ENCODE results near the gene PGAP1. TPM values are rescaled to one million over a fixed set of nuclear protein-coding genes. Genes with fewer than 3 reads are reported as not detected.

The PGAP1 gene
- total and polyA plus RNA-seq, 2 of the 8 experiments (the other 6 are each of a cell fraction or from before 2014, with no cell fraction given): 8.3 to 24.1 TPM

DNA sequence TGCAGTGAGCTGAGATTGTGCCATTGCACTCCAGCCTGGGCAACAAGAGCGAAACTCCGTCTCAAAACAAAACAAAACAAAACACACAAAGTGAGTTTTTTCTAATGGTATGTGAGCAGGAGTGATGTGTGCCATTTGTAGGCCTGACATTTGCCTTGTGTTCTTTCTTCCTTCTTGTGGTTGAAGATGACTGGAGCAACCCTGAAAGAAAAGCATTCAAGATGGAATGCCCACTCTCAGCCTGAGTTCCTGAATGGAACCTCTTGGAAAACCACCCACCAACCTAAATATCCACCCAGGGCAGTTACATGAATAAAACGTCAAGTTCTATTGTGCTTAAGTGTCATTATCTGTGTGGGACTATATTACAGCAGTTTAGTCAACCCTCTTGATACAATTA is 26.5 kb downstream of the PGAP1 start:
- POLR2A ChIA-PET (ENCODE audit: partially characterized antibody): no interaction called here
- Histone ChIP-seq H3K79me1 (ENCODE audit: low read depth, low read length) (no peaks in the 10 kb centered on the region), H3K36me3 (ENCODE audit: control insufficient read depth in 2 of 4, insufficient read depth in 4 of 4, low read length in 3 of 4) (peaks cover 0 to 40% (median 15%) of the 10 kb centered on the region in 4 experiments), H3K18ac (ENCODE audit: extremely low read depth, low read length) (no peak overlapping the region), H2AK5ac (ENCODE audit: low read depth, low read length) (no peak overlapping the region), H3K4ac (replicated peaks; ENCODE audit: insufficient read length, low read depth, low read length) (no peak overlapping the region), H2BK20ac (ENCODE audit: low read length) (no peak overlapping the region), H3K9ac (replicated peaks in 1 of 4; ENCODE audit: extremely low read depth in 1 of 4, low read depth in 3 of 4, low read length in 3 of 4) (no peak overlapping the region), H3K56ac (replicated peaks; ENCODE audit: insufficient read length, low read depth, low read length) (no peak overlapping the region), H2BK15ac (ENCODE audit: low read length) (no peak overlapping the region), H3K79me2 (ENCODE audit: control insufficient read depth in 1 of 2, insufficient read depth in 2 of 2, low read length in 2 of 2) (peaks cover 0 to 4% of the 10 kb centered on the region in 2 experiments; a peak in 1 of 4 replicates), H3K9me3 (ENCODE audit: insufficient read depth in 2 of 2, low read depth in 1 of 2, low read length in 1 of 2) (no peaks in the 10 kb centered on the region), H4K20me1 (replicated peaks in 1 of 2; ENCODE audit: control insufficient read depth in 1 of 2, insufficient read depth in 2 of 2, low read length in 2 of 2) (no peaks in the 10 kb centered on the region), H3K23ac (ENCODE audit: insufficient read length) (no peak overlapping the region), H2AFZ (ENCODE audit: low read length) (no peak overlapping the region), H2BK120ac (replicated peaks; ENCODE audit: low read depth, low read length) (no peak overlapping the region), H4K91ac (replicated peaks; ENCODE audit: insufficient read length, low read length) (no peak overlapping the region), H3K27me3 (replicated peaks in 1 of 4; ENCODE audit: control insufficient read depth in 3 of 4, extremely low read depth in 1 of 4, insufficient read depth in 3 of 4, low read length in 3 of 4) (no peaks in the 10 kb centered on the region), H3K23me2 (ENCODE audit: low read depth, low read length) (no peaks in the 10 kb centered on the region), H4K8ac (ENCODE audit: extremely low read depth, insufficient read depth, low read length) (no peak overlapping the region), H4K5ac (ENCODE audit: insufficient read length, low read depth, low read length) (no peak overlapping the region), H3K4me2 (ENCODE audit: insufficient read depth in 1 of 2, low read depth in 2 of 2, low read length in 2 of 2) (no peak overlapping the region), H3K14ac (ENCODE audit: insufficient read length) (no peak overlapping the region), H3K4me1 (replicated peaks in 1 of 4; ENCODE audit: control insufficient read depth in 3 of 4, insufficient read depth in 4 of 4, low read length in 3 of 4) (no peaks in the 10 kb centered on the region), H2BK12ac (ENCODE audit: low read depth, low read length) (no peak overlapping the region), H2BK5ac (ENCODE audit: low read depth, low read length) (no peak overlapping the region), H3K4me3 (ENCODE audit: extremely low read depth in 1 of 4, insufficient read depth in 2 of 4, low read depth in 3 of 4, low read length in 4 of 4) (no peak overlapping the region), H3K27ac (ENCODE audit: low read depth, low read length) (no peak overlapping the region)
- FAIRE-seq (no peak), DNase-seq (ENCODE audit: low read depth in 1 of 2, low spot score in 2 of 2) (no peak)
- WGBS, 2 experiments (ENCODE audit: extremely low coverage in 1 of 2, insufficient coverage in 1 of 2, insufficient read length in 1 of 2, insufficient replicate concordance in 2 of 2, low coverage in 1 of 2, low lambda C conversion rate in 2 of 2, missing lambda C conversion rate in 1 of 2): 97% methylated on average over 3 of the region's 3 CpGs; no CpG with 5 or more reads in 1 of the 2 experiments
- CTCF ChIA-PET (ENCODE audit: partially characterized antibody): interaction anchor here (0.7 to 3.5 kb wide), 3 partner anchors 111 to 267 kb away, joined by 3 to 11 read pairs (median 4); no protein-coding TSS in a partner anchor
- TF ChIP-seq CHD1 (IDR thresholded peaks at IDR 0.05; ENCODE audit: low read depth, low read length): no peak
- TF ChIP-seq POLR2A (IDR thresholded peaks at IDR 0.05; ENCODE audit: control extremely low read depth in 1 of 2, low read depth in 2 of 2, low read length in 2 of 2): no peak
- no peak for TF ChIP-seq CBX8 (IDR thresholded peaks at IDR 0.05; ENCODE audit: borderline replicate concordance, low read depth, low read length)
- no peak for TF ChIP-seq YY1 (IDR thresholded peaks at IDR 0.05; ENCODE audit: low read depth, low read length)
- TF ChIP-seq, protein P1, sequence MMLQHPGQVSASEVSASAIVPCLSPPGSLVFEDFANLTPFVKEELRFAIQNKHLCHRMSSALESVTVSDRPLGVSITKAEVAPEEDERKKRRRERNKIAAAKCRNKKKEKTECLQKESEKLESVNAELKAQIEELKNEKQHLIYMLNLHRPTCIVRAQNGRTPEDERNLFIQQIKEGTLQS (IDR thresholded peaks at IDR 0.05; ENCODE audit: insufficient read depth, low read depth, low read length): no peak
- no peak for TF ChIP-seq NANOG (IDR thresholded peaks at IDR 0.05; ENCODE audit: insufficient read depth, low read depth, low read length, poor library complexity, severe bottlenecking)
- TF ChIP-seq RBBP5 (IDR thresholded peaks at IDR 0.05; ENCODE audit: borderline replicate concordance, low read depth, low read length): no peak
- TF ChIP-seq SIX5 (IDR thresholded peaks at IDR 0.05; ENCODE audit: low read depth, low read length): no peak
- TF ChIP-seq SAP30 (IDR thresholded peaks at IDR 0.05; ENCODE audit: insufficient read depth, insufficient replicate concordance, low read length): no peak
- TF ChIP-seq SP2 (IDR thresholded peaks at IDR 0.05; ENCODE audit: low read length): no peak
- no peak for TF ChIP-seq RNF2 (IDR thresholded peaks at IDR 0.05; ENCODE audit: borderline replicate concordance, low read depth, low read length, missing control alignments, poor library complexity, severe bottlenecking)
- TF ChIP-seq, protein P2, sequence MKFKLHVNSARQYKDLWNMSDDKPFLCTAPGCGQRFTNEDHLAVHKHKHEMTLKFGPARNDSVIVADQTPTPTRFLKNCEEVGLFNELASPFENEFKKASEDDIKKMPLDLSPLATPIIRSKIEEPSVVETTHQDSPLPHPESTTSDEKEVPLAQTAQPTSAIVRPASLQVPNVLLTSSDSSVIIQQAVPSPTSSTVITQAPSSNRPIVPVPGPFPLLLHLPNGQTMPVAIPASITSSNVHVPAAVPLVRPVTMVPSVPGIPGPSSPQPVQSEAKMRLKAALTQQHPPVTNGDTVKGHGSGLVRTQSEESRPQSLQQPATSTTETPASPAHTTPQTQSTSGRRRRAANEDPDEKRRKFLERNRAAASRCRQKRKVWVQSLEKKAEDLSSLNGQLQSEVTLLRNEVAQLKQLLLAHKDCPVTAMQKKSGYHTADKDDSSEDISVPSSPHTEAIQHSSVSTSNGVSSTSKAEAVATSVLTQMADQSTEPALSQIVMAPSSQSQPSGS (IDR thresholded peaks at IDR 0.05; ENCODE audit: low read length): no peak

Measured in H1 (cell line).